A549 (cell line): ENCODE results near the gene ZNF528. TPM values are rescaled to one million over a fixed set of nuclear protein-coding genes. Genes with fewer than 3 reads are reported as not detected.

Experiments
- ATAC-seq, 2 experiments: fragments of 200-7000 bp in 1 of 2; fragments of >200 bp in 1 of 2; cut with Nextera tagmentation in 1 of 2; cut with Tn5 transposase in 1 of 2; 3 replicates each; pipeline versions ENCODE4 v1.8.0 to v1.9.1; 2018 to 2020; ENCODE audit warnings: mild to moderate bottlenecking in 1 of 2, moderate library complexity in 1 of 2
- CTCF ChIA-PET: fragments of 300-600 bp; sonication (Branson Sonifier 250); formaldehyde crosslinking; extraction: SDS; loops from one replicate; lab custom pipeline; 2021; ENCODE audit warnings: antibody characterized with exemption, inconsistent platforms; lab: Yijun Ruan, JAX
- POLR2A ChIA-PET: fragments of 350-600 bp; formaldehyde crosslinking; extraction: SDS; loops from one replicate; lab custom pipeline; 2021; ENCODE audit warnings: antibody characterized with exemption, inconsistent platforms; lab: Yijun Ruan, JAX
- DNase-seq, 2 experiments: peaks; one replicate each; pipeline versions ENCODE4 v3.0.0 to v3.0.0-alpha.2; 2011 to 2016; ENCODE audit warnings: low read depth in 1 of 2, low spot score in 1 of 2
- FAIRE-seq: peaks from 2 replicates; lab custom pipeline; 2011; peaks lifted over from hg19 to GRCh38; lab: Jason Lieb, UNC
- H3K27ac ChIP-seq, 2 experiments: fragments of >200 bp; sonication (Bioruptor Twin); formaldehyde crosslinking; 3 replicates each; pipeline ENCODE4 v1.5.1; 2016 to 2017
- H3K4me1 ChIP-seq: fragments of >200 bp; sonication (Bioruptor Twin); formaldehyde crosslinking; 3 replicates; pipeline ENCODE4 v1.6.1; 2016
- H3K4me2 ChIP-seq: fragments of >200 bp; sonication (Bioruptor Twin); formaldehyde crosslinking; 3 replicates; pipeline ENCODE4 v1.6.1; 2016
- H3K4me3 ChIP-seq: fragments of >200 bp; sonication (Bioruptor Twin); formaldehyde crosslinking; 3 replicates; pipeline ENCODE4 v1.5.1; 2016
- H3K9me3 ChIP-seq: fragments of >200 bp; sonication (Bioruptor Twin); formaldehyde crosslinking; 3 replicates; pipeline ENCODE4 v1.6.1; 2016
- BCL3 ChIP-seq: fragments of >200 bp; sonication (Bioruptor Twin); formaldehyde crosslinking; IDR thresholded peaks from 3 replicates; pipeline ENCODE4 v1.6.1; 2016
- CBX2 ChIP-seq: fragments of 200-600 bp; sonication (generic); IDR thresholded peaks from 2 replicates; pipeline ENCODE4 v1.6.1; 2016; ENCODE audit warnings: low read depth, mild to moderate bottlenecking, borderline replicate concordance
- CHD2 ChIP-seq: fragments of 150-350 bp; IDR thresholded peaks from 2 replicates; pipeline ENCODE4 v1.6.1; 2014; ENCODE audit warnings: low read length; ENCODE audit not compliant: partially characterized antibody
- CHD4 ChIP-seq: fragments of 200-600 bp; sonication (generic); IDR thresholded peaks from 2 replicates; pipeline ENCODE4 v1.6.1; 2016; ENCODE audit warnings: antibody characterized with exemption, mild to moderate bottlenecking, borderline replicate concordance
- CTCF ChIP-seq: fragments of >200 bp; sonication (Bioruptor Twin); formaldehyde crosslinking; IDR thresholded peaks from 3 replicates; pipeline ENCODE4 v1.5.1; 2016
- E2F6 ChIP-seq: IDR thresholded peaks from 2 replicates; pipeline ENCODE4 v1.6.1; 2012; ENCODE audit warnings: low read depth, borderline replicate concordance
- EHMT2 ChIP-seq: fragments of 200-600 bp; sonication (generic); IDR thresholded peaks from 2 replicates; pipeline ENCODE4 v1.6.1; 2016; ENCODE audit warnings: antibody characterized with exemption, low read depth, mild to moderate bottlenecking, moderate library complexity
- HES2 ChIP-seq: fragments of >200 bp; sonication (Bioruptor Twin); formaldehyde crosslinking; IDR thresholded peaks from 2 replicates; pipeline ENCODE4 v1.6.1; 2016
- HEYL ChIP-seq: fragments of 250-450 bp; sonication (Bioruptor Pico); IDR thresholded peaks from 2 replicates; pipeline ENCODE4 v1.8.0; 2021; ENCODE audit warnings: mild to moderate bottlenecking, moderate library complexity
- HOXA7 ChIP-seq: fragments of 250-450 bp; sonication (Bioruptor Pico); IDR thresholded peaks from 2 replicates; pipeline ENCODE4 v1.5.0; 2020; ENCODE audit warnings: mild to moderate bottlenecking, moderate library complexity
- HOXB5 ChIP-seq: fragments of 250-450 bp; sonication (Bioruptor Pico); IDR thresholded peaks from 2 replicates; pipeline ENCODE4 v1.5.0; 2020; ENCODE audit warnings: mild to moderate bottlenecking, moderate library complexity
- JUN ChIP-seq, 2 experiments: fragments of >200 bp; sonication (Bioruptor Twin); formaldehyde crosslinking; IDR thresholded peaks; 2 replicates in 1 of 2; 3 replicates in 1 of 2; pipeline ENCODE4 v1.6.1; 2016 to 2017
- KDM1A ChIP-seq: fragments of 200-600 bp; sonication (generic); IDR thresholded peaks from 2 replicates; pipeline ENCODE4 v1.6.1; 2016; ENCODE audit warnings: low read depth, mild to moderate bottlenecking
- MAZ ChIP-seq: fragments of 150-350 bp; IDR thresholded peaks from 2 replicates; pipeline ENCODE4 v1.6.1; 2014; ENCODE audit warnings: antibody characterized with exemption, low read depth, low read length, borderline replicate concordance
- NFE2L2 ChIP-seq: fragments of 150-350 bp; conservative IDR thresholded peaks from 2 replicates; pipeline ENCODE4 v1.6.1; 2014; ENCODE audit warnings: low read length
- NPAS2 ChIP-seq: fragments of 250-450 bp; sonication (Bioruptor Pico); IDR thresholded peaks from 2 replicates; pipeline ENCODE4 v1.8.0; 2022; ENCODE audit warnings: mild to moderate bottlenecking, moderate library complexity, borderline replicate concordance
- POLR2A ChIP-seq: IDR thresholded peaks from 2 replicates; pipeline ENCODE4 v1.6.1; 2012; ENCODE audit warnings: mild to moderate bottlenecking, low read length
- POLR2AphosphoS2 ChIP-seq: conservative IDR thresholded peaks from 2 replicates; pipeline ENCODE4 v1.6.1; 2012; ENCODE audit warnings: low read length, improper control_type of control experiment, inconsistent platforms
- RAD21 ChIP-seq, 2 experiments: fragments of >200 bp in 1 of 2; sonication (Bioruptor Twin) in 1 of 2; formaldehyde crosslinking in 1 of 2; IDR thresholded peaks in 1 of 2; conservative IDR thresholded peaks in 1 of 2; 2 replicates in 1 of 2; 3 replicates in 1 of 2; pipeline ENCODE4 v1.6.1; 2012 to 2018; ENCODE audit warnings: inconsistent platforms in 1 of 2
- RCOR1 ChIP-seq: fragments of 150-350 bp; IDR thresholded peaks from 2 replicates; pipeline ENCODE4 v1.6.1; 2014; ENCODE audit warnings: antibody characterized with exemption, low read length, low read depth
- RNF2 ChIP-seq: fragments of 200-600 bp; sonication (generic); IDR thresholded peaks from 2 replicates; pipeline ENCODE4 v1.6.1; 2016; ENCODE audit warnings: low read depth, mild to moderate bottlenecking, antibody characterized with exemption, moderate library complexity, borderline replicate concordance
- TP53 ChIP-seq: fragments of 250-450 bp; sonication (Bioruptor Pico); IDR thresholded peaks from 2 replicates; pipeline ENCODE4 v1.5.0; 2021; ENCODE audit warnings: mild to moderate bottlenecking, moderate library complexity
- ZC3H11A ChIP-seq: fragments of 450-650 bp; IDR thresholded peaks from 2 replicates; pipeline ENCODE4 v1.6.1; 2014; ENCODE audit warnings: antibody characterized with exemption, mild to moderate bottlenecking
- ZFP36 ChIP-seq: fragments of 450-650 bp; IDR thresholded peaks from 2 replicates; pipeline ENCODE4 v1.6.1; 2014; ENCODE audit warnings: borderline replicate concordance; ENCODE audit not compliant: partially characterized antibody
- ZNF302 ChIP-seq: fragments of 250-450 bp; sonication (Bioruptor Pico); IDR thresholded peaks from 2 replicates; pipeline ENCODE4 v1.9.0; 2021; ENCODE audit warnings: inconsistent platforms, mild to moderate bottlenecking, moderate library complexity
- WGBS: methylation state at CpG from one replicate; pipeline ENCODE4 v1.1.6; 2017; ENCODE audit errors: missing lambda C conversion rate; 5-methylcytosine and 5-hydroxymethylcytosine counted together
- polyA minus RNA-seq: library from RNA; depleted of rRNA, polyadenylated mRNA; stranded (reverse); fragments of >200 nt; gene quantifications from 2 replicates; pipeline ENCODE4 v1.2.3, GENCODE V29; 2011; rRNA and poly(A)+ RNA removed
- polyA plus RNA-seq, 4 experiments: library from polyadenylated mRNA; depleted of rRNA in 3 of 4; stranded (reverse); fragments of >200 nt; fragmentation: RNase III in 1 of 4; extraction: RNeasy Plus Mini Kit Qiagen cat#74134 plus additional on column Dnase treatment in 1 of 4; gene quantifications; 2 replicates in 3 of 4; 3 replicates in 1 of 4; pipeline ENCODE4 v1.2.3, GENCODE V29; 2011 to 2017

The ZNF528 gene
- 0.28 and 0.70 TPM in 2 replicates for polyA plus RNA-seq (2011; rRNA removed)
- 0.04 and 0.14 TPM in 2 replicates for polyA plus RNA-seq (2012; cell fraction: cytosol; rRNA removed)
- 0.05 and 0.10 TPM in 2 replicates for polyA plus RNA-seq (2012; cell fraction: nucleus; rRNA removed)
- polyA plus RNA-seq (2017; fragmentation: RNase III; extraction: RNeasy Plus Mini Kit Qiagen cat#74134 plus additional on column Dnase treatment): 0.22 to 0.26 TPM (median 0.25 TPM) in 3 replicates
- 0.10 and 0.21 TPM in 2 replicates for polyA minus RNA-seq

GRCh38 chr19:52397310-52398080 is at the start of gene ZNF528:
ZNF528 (plus strand) TSS chr19:52397849; CDS start chr19:52402014, 4,165 bp downstream.
- Histone ChIP-seq H3K4me3 (no peak within 1 kb of the TSS), H3K4me2 (no peak within 1 kb of the TSS), H3K27ac (no peak within 1 kb of the TSS), H3K9me3 (peaks cover 73% of the 10 kb centered on the region), H3K4me1 (no peaks in the 10 kb centered on the region)
- ChIA-PET POLR2A (no interaction called here), CTCF (interaction anchor here (0.6 kb wide), 1 partner anchor 378 kb away, joined by 3 read pairs; no protein-coding TSS in a partner anchor)
- WGBS: 18% methylated on average over 30 of the region's 36 CpGs
- DNase-seq (peak; percentile 6 to 52), FAIRE-seq (no peak), ATAC-seq (peak in 1 of 2 experiments; percentile 69; a peak in 3 of 6 replicates)
- TF ChIP-seq EHMT2: no peak
- no peak for TF ChIP-seq BCL3
- no peak for TF ChIP-seq POLR2A
- no peak for TF ChIP-seq MAZ

GRCh38 chr19:52351512-52351911 is 46.1 kb upstream of the ZNF528 start:
- Histone ChIP-seq H3K27ac (no peak overlapping the region), H3K9me3 (peaks cover 85% of the 10 kb centered on the region), H3K4me3 (no peak overlapping the region), H3K4me1 (no peaks in the 10 kb centered on the region), H3K4me2 (no peak overlapping the region)
- CTCF ChIA-PET: interaction anchor here (1.2 kb wide), 1 partner anchor 49 kb away, joined by 3 read pairs; no protein-coding TSS in a partner anchor
- DNase-seq (no peak), ATAC-seq (no peak), FAIRE-seq (no peak)
- TF ChIP-seq RNF2 (no peak), NFE2L2 (no peak), E2F6 (no peak), CHD4 (no peak), ZC3H11A (no peak), CBX2 (no peak), ZFP36 (no peak), POLR2AphosphoS2 (no peak), HOXB5 (CRISPR knock-in tag) (no peak), MAZ (no peak), HEYL (CRISPR knock-in tag) (no peak), TP53 (CRISPR knock-in tag) (no peak), NPAS2 (CRISPR knock-in tag) (no peak), ZNF302 (CRISPR knock-in tag) (no peak), CTCF (no peak)
- 75% methylated on average over 9 of the region's 9 CpGs for WGBS
- POLR2A ChIA-PET: no interaction called here

GRCh38 chr19:52366414-52366824 is 31.2 kb upstream of the ZNF528 start:
- 52% methylated on average over 8 of the region's 8 CpGs for WGBS
- no peak for DNase-seq
- Histone ChIP-seq H3K4me1 (no peaks in the 10 kb centered on the region), H3K4me2 (no peak overlapping the region), H3K27ac (no peak overlapping the region), H3K4me3 (no peak overlapping the region), H3K9me3 (peaks cover 74% of the 10 kb centered on the region)
- no peak for ATAC-seq
- FAIRE-seq: no peak
- ChIA-PET POLR2A (no interaction called here), CTCF (no interaction called here)
- TF ChIP-seq CHD2: no peak
- no peak for TF ChIP-seq HOXA7 (CRISPR knock-in tag)
- TF ChIP-seq E2F6: no peak
- TF ChIP-seq RAD21 (conservative IDR thresholded peaks at IDR 0.05 in 1 of 2, IDR thresholded peaks at IDR 0.05 in 1 of 2): no peak
- TF ChIP-seq POLR2A: no peak
- TF ChIP-seq KDM1A: no peak
- TF ChIP-seq HES2: no peak
- no peak for TF ChIP-seq ZC3H11A
- TF ChIP-seq RCOR1: no peak
- TF ChIP-seq JUN (IDR thresholded peaks at IDR 0.05): no peak
- no peak for TF ChIP-seq EHMT2
- no peak for TF ChIP-seq BCL3
